ENCODE data around the gene HLA-E.
"Not testable (repeated sequence)": the region's sequence is repeated elsewhere in the genome, so short reads cannot be mapped to it uniquely, and the experiment has no call there.

HLA-E gene

DNA sequence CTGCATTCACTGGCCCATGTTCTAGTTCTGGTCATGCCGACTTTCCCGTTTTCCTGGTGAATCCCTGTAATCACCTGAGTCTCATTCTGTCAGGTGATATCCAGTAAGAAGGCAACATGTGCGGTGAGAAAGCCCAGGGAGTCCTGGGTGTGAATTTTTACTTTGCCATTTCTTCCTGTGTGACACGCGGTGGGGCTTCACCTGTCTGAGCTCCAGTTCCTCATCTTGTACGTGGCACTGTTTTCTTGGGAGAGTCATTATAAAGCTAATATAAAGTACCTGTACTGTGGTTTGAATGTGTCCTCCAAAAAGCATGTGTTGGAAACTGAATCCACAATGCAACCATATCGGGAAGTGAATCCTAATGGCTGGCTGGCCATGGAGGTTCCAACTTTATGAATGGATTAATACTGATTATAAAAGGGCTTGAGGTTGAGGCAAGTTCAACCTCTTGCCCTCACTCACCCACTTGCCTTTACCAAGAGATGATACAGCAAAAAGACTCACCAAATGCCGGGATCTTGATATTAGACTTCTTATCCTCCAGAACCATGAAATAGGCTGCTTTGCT, 5.1 kb downstream of the HLA-E start:
- TF ChIP-seq, protein P1, sequence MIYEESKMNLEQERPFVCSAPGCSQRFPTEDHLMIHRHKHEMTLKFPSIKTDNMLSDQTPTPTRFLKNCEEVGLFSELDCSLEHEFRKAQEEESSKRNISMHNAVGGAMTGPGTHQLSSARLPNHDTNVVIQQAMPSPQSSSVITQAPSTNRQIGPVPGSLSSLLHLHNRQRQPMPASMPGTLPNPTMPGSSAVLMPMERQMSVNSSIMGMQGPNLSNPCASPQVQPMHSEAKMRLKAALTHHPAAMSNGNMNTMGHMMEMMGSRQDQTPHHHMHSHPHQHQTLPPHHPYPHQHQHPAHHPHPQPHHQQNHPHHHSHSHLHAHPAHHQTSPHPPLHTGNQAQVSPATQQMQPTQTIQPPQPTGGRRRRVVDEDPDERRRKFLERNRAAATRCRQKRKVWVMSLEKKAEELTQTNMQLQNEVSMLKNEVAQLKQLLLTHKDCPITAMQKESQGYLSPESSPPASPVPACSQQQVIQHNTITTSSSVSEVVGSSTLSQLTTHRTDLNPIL (CRISPR knock-in tag; IDR thresholded peaks at IDR 0.05; ENCODE audit: low read depth) = no peak
- TF ChIP-seq GLIS3 (CRISPR knock-in tag; IDR thresholded peaks at IDR 0.05) = no peak
- TF ChIP-seq ZFP3 (CRISPR knock-in tag; IDR thresholded peaks at IDR 0.05) = no peak
- TF ChIP-seq PPARA (CRISPR knock-in tag; IDR thresholded peaks at IDR 0.05; ENCODE audit: borderline replicate concordance) = no peak
- no peak for TF ChIP-seq ZFP30 (CRISPR knock-in tag; IDR thresholded peaks at IDR 0.05)
- TF ChIP-seq CSDC2 (CRISPR knock-in tag; IDR thresholded peaks at IDR 0.05) = no peak
- TF ChIP-seq RARB (CRISPR knock-in tag; IDR thresholded peaks at IDR 0.05) = no peak
- TF ChIP-seq, protein P2, sequence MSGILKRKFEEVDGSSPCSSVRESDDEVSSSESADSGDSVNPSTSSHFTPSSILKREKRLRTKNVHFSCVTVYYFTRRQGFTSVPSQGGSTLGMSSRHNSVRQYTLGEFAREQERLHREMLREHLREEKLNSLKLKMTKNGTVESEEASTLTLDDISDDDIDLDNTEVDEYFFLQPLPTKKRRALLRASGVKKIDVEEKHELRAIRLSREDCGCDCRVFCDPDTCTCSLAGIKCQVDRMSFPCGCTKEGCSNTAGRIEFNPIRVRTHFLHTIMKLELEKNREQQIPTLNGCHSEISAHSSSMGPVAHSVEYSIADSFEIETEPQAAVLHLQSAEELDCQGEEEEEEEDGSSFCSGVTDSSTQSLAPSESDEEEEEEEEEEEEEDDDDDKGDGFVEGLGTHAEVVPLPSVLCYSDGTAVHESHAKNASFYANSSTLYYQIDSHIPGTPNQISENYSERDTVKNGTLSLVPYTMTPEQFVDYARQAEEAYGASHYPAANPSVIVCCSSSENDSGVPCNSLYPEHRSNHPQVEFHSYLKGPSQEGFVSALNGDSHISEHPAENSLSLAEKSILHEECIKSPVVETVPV (CRISPR knock-in tag; IDR thresholded peaks at IDR 0.05) = no peak
- no peak for TF ChIP-seq ESRRG (CRISPR knock-in tag; IDR thresholded peaks at IDR 0.05)
- TF ChIP-seq, protein P3, sequence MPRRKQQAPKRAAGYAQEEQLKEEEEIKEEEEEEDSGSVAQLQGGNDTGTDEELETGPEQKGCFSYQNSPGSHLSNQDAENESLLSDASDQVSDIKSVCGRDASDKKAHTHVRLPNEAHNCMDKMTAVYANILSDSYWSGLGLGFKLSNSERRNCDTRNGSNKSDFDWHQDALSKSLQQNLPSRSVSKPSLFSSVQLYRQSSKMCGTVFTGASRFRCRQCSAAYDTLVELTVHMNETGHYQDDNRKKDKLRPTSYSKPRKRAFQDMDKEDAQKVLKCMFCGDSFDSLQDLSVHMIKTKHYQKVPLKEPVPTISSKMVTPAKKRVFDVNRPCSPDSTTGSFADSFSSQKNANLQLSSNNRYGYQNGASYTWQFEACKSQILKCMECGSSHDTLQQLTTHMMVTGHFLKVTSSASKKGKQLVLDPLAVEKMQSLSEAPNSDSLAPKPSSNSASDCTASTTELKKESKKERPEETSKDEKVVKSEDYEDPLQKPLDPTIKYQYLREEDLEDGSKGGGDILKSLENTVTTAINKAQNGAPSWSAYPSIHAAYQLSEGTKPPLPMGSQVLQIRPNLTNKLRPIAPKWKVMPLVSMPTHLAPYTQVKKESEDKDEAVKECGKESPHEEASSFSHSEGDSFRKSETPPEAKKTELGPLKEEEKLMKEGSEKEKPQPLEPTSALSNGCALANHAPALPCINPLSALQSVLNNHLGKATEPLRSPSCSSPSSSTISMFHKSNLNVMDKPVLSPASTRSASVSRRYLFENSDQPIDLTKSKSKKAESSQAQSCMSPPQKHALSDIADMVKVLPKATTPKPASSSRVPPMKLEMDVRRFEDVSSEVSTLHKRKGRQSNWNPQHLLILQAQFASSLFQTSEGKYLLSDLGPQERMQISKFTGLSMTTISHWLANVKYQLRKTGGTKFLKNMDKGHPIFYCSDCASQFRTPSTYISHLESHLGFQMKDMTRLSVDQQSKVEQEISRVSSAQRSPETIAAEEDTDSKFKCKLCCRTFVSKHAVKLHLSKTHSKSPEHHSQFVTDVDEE (CRISPR knock-in tag; IDR thresholded peaks at IDR 0.05) = no peak
- no peak for TF ChIP-seq TCF4 (CRISPR knock-in tag; IDR thresholded peaks at IDR 0.05; ENCODE audit: borderline replicate concordance)
- no peak for ATAC-seq

DNA sequence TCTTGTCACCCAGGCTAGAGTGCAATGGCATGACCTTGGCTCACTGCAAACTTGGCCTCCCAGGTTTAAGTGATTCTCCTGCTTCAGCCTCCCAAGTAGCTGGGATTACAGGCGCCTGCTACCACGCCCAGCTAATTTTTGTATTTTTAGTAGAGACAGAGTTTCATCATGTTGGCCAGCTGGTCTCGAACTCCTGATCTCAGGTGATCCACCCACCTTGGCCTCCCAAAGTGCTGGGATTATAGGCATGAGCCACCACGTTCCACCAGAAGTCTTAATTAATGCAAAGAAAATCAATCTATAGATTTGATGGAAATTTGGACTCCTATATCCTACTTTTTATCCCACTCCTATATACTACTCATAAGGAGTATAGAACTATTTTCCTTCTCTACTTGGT, 5.8 kb downstream of the HLA-E start:
- ATAC-seq = not testable (repeated sequence)

DNA sequence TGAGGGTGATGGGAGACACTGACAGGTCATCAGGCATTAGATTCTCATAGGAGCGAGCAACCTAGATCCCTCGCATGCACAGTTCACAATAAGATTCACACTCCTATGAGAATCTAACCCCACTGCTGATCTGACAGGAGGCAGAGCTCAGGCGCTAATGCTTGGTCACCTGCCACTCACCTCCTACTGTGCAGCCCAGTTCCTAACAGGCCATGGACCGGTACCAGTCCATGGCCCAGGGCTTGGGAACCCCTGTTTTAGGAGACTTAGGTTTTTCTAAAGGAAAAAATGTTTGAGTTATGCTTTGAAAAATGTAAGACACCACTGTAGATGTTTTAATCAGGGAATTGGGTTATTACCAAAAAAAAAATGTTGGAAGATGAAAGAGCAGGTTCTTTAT, 6.7 kb downstream of the HLA-E start:
- ATAC-seq = no peak
- no peak for TF ChIP-seq TCF4 (CRISPR knock-in tag; IDR thresholded peaks at IDR 0.05; ENCODE audit: borderline replicate concordance)

DNA sequence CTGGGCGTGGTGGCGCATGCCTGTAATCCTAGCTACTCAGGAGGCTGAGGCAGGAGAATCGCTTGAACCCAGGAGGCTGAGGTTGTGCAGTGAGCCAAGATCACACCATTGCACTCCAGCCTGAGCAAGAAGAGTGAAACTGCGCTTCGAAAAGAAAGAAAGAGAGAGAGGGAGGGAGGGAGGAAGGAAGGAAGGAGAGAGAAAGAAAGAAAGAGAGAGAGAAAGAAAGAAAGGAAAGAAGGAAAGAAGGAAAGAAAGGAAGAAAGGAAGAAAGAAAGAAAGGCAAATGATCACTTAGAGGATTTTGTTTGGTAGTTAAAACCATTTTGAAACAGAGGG, 7.9 kb downstream of the HLA-E start:
- not testable (repeated sequence) for ATAC-seq

DNA sequence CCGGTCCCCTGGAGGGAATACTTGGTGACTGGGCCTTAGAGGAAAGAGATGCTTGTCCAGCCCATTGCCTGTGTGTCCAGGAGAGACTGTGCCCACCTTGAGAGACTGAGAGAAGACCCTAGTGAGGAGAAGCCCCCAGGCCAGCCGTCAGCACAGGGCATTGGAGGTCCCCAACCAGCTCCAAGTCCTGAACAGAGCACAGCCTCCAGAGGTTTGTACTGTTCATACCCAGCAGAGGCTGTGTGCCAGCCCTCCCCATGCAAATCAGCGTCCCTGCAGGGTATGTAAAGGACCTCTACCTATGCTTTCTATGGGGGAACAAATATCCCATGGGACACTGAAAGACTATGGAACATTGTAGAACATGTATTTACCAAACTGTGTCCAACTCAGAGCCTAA, 8.4 kb downstream of the HLA-E start:
- ATAC-seq = no peak
- TF ChIP-seq PPARA (CRISPR knock-in tag; IDR thresholded peaks at IDR 0.05; ENCODE audit: borderline replicate concordance) = no peak
- TF ChIP-seq TOX (CRISPR knock-in tag; IDR thresholded peaks at IDR 0.05; ENCODE audit: borderline replicate concordance) = no peak
- TF ChIP-seq BACH2 (CRISPR knock-in tag; IDR thresholded peaks at IDR 0.05; ENCODE audit: borderline replicate concordance) = no peak
- TF ChIP-seq, protein P4, sequence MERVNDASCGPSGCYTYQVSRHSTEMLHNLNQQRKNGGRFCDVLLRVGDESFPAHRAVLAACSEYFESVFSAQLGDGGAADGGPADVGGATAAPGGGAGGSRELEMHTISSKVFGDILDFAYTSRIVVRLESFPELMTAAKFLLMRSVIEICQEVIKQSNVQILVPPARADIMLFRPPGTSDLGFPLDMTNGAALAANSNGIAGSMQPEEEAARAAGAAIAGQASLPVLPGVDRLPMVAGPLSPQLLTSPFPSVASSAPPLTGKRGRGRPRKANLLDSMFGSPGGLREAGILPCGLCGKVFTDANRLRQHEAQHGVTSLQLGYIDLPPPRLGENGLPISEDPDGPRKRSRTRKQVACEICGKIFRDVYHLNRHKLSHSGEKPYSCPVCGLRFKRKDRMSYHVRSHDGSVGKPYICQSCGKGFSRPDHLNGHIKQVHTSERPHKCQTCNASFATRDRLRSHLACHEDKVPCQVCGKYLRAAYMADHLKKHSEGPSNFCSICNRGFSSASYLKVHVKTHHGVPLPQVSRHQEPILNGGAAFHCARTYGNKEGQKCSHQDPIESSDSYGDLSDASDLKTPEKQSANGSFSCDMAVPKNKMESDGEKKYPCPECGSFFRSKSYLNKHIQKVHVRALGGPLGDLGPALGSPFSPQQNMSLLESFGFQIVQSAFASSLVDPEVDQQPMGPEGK (CRISPR knock-in tag; IDR thresholded peaks at IDR 0.05; ENCODE audit: borderline replicate concordance) = no peak
- TF ChIP-seq, protein P1 (CRISPR knock-in tag; IDR thresholded peaks at IDR 0.05; ENCODE audit: low read depth) = no peak
- no peak for TF ChIP-seq GLIS3 (CRISPR knock-in tag; IDR thresholded peaks at IDR 0.05)
- no peak for TF ChIP-seq ZC3H10 (CRISPR knock-in tag; IDR thresholded peaks at IDR 0.05)
- no peak for TF ChIP-seq ESRRG (CRISPR knock-in tag; IDR thresholded peaks at IDR 0.05)
- TF ChIP-seq ZNF565 (CRISPR knock-in tag; conservative IDR thresholded peaks at IDR 0.05; ENCODE audit: low read depth) = no peak
- TF ChIP-seq ARNTL (CRISPR knock-in tag; IDR thresholded peaks at IDR 0.05; ENCODE audit: borderline replicate concordance, low read depth) = no peak
- TF ChIP-seq, protein P5, sequence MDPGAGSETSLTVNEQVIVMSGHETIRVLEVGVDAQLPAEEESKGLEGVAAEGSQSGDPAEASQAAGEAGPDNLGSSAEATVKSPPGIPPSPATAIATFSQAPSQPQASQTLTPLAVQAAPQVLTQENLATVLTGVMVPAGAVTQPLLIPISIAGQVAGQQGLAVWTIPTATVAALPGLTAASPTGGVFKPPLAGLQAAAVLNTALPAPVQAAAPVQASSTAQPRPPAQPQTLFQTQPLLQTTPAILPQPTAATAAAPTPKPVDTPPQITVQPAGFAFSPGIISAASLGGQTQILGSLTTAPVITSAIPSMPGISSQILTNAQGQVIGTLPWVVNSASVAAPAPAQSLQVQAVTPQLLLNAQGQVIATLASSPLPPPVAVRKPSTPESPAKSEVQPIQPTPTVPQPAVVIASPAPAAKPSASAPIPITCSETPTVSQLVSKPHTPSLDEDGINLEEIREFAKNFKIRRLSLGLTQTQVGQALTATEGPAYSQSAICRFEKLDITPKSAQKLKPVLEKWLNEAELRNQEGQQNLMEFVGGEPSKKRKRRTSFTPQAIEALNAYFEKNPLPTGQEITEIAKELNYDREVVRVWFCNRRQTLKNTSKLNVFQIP (CRISPR knock-in tag; IDR thresholded peaks at IDR 0.05; ENCODE audit: borderline replicate concordance, low read depth) = no peak
- TF ChIP-seq ZNF8 (CRISPR knock-in tag; IDR thresholded peaks at IDR 0.05) = no peak
- no peak for TF ChIP-seq ZNF70 (CRISPR knock-in tag; IDR thresholded peaks at IDR 0.05)
- TF ChIP-seq, protein P3 (CRISPR knock-in tag; IDR thresholded peaks at IDR 0.05) = no peak

All from SK-N-SH treated with all-trans-retinoic acid at 6 μM for 48 hours (cell line).